Nephron progenitor cell (in vitro differentiated cells): ENCODE results near the gene MYL12B.

ENCODE experiments used
- DNase-seq: peaks from one replicate; pipeline ENCODE4 v3.0.0; 2021
- H3K27ac Mint-ChIP-seq: 2 replicates; pipeline ENCODE4 v1.8.0; 2021; ENCODE audit warnings: mild to moderate bottlenecking, moderate library complexity, mixed read lengths
- H3K27me3 Mint-ChIP-seq: 2 replicates; pipeline ENCODE4 v1.8.0; 2021; ENCODE audit warnings: mild to moderate bottlenecking, low read depth, mixed read lengths; ENCODE audit not compliant: poor library complexity
- H3K36me3 Mint-ChIP-seq: 2 replicates; pipeline ENCODE4 v1.8.0; 2021; ENCODE audit warnings: low read depth, mixed read lengths
- H3K4me1 Mint-ChIP-seq: 2 replicates; pipeline ENCODE4 v1.8.0; 2021; ENCODE audit warnings: mixed read lengths
- H3K4me3 Mint-ChIP-seq: 2 replicates; pipeline ENCODE4 v1.8.0; 2021; ENCODE audit warnings: mild to moderate bottlenecking, moderate library complexity, mixed read lengths
- H3K9me3 Mint-ChIP-seq: 2 replicates; pipeline ENCODE4 v1.8.0; 2021; ENCODE audit warnings: mild to moderate bottlenecking, moderate library complexity, mixed read lengths
- TF ChIP-seq, protein P1 (sequence below): fragments of 200-600 bp; sonication (generic); IDR thresholded peaks from 2 replicates; pipeline ENCODE4 v1.5.0; 2021; ENCODE audit warnings: antibody characterized with exemption

Gene MYL12B

DNA sequence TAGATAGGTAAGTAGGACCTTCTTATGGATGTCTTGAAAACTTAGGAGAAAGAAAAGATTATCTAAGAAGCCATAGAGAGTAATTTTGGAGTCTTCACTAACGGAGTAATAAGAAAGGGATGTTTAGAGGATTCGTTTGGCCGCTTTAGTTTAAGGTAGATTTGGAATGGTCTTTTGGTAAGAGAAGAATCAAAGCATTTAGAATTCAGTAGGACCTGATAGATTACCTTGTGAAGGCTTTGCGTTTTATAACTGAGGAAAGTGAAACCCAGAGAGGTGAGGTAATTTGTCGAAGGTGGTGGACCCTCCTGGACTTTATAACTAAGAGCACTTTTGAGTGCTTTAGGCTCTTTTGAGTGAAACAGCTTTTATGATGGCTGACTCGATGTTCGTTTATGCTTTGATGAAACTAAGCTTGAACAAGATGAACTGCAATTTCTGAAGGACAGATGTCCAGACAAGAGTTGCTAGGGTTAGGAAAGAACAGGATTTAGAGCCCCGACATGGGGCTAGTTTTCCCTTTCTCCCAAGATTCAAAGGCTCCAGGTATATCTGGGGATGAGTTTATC lies 1.3 kb downstream of the MYL12B start:
- no peaks in the 10 kb centered on the region for H3K27me3 Mint-ChIP-seq
- peak overlapping the region; percentile 90 for H3K4me3 Mint-ChIP-seq
- no peaks in the 10 kb centered on the region for H3K9me3 Mint-ChIP-seq
- H3K27ac Mint-ChIP-seq, result peak overlapping the region; percentile 89
- TF ChIP-seq, protein P1, sequence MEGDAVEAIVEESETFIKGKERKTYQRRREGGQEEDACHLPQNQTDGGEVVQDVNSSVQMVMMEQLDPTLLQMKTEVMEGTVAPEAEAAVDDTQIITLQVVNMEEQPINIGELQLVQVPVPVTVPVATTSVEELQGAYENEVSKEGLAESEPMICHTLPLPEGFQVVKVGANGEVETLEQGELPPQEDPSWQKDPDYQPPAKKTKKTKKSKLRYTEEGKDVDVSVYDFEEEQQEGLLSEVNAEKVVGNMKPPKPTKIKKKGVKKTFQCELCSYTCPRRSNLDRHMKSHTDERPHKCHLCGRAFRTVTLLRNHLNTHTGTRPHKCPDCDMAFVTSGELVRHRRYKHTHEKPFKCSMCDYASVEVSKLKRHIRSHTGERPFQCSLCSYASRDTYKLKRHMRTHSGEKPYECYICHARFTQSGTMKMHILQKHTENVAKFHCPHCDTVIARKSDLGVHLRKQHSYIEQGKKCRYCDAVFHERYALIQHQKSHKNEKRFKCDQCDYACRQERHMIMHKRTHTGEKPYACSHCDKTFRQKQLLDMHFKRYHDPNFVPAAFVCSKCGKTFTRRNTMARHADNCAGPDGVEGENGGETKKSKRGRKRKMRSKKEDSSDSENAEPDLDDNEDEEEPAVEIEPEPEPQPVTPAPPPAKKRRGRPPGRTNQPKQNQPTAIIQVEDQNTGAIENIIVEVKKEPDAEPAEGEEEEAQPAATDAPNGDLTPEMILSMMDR, result no peak
- H3K4me1 Mint-ChIP-seq, result peaks cover 47% of the 10 kb centered on the region
- peaks cover 4% of the 10 kb centered on the region for H3K36me3 Mint-ChIP-seq
- no peak for DNase-seq

DNA sequence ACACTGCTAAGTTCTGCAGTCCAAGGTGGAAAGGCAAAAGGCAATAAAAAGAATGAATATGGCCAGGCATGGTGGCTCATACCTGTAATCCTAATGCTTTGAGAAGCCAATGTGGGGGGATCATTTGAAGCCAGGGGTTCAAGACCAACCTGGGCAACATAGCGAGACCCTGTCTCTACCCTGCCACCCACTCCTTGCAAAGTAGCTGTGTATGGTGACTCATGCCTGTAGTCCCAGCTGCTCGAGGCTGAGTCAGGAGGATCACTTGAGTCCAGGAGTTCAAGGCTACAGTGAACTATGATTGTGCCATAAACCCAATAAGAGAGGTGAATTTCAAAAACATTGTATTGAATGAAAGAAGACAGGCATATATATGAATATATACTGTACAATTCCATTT lies 2.4 kb downstream of the MYL12B start:
- H3K27ac Mint-ChIP-seq, result no peak overlapping the region
- no peak overlapping the region for H3K4me3 Mint-ChIP-seq
- no peak for DNase-seq

DNA sequence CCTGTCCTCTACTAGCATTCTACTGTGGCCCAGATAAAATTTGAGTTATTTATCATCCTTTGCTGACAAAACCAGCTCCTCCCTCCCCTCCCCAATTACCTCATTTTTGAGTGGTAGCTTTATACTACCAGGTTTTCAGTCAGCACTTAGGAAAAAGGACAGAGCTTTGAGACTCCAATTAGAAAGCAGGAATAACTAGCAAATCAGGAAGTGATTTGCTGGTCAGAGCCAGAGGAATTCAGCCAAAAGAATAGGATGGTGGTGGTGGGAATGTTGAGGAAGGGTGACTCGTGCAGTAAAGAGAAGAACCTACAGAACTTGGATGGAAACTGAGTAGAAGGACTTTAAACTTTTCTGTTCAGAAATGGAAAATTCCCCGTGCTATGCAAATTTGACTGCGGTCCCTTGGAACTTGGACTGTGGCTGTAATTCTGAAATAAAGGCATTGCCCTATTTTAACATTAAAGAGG lies 3.7 kb downstream of the MYL12B start:
- TF ChIP-seq, protein P1, result no peak
- Mint-ChIP-seq H3K27ac (peak overlapping the region; percentile 15), H3K9me3 (no peaks in the 10 kb centered on the region), H3K4me1 (peaks cover 42% of the 10 kb centered on the region), H3K4me3 (no peak overlapping the region), H3K36me3 (peaks cover 6% of the 10 kb centered on the region), H3K27me3 (no peaks in the 10 kb centered on the region)
- DNase-seq, result no peak

More for the DNA sequence above, 2.4 kb downstream of the MYL12B start:
- Mint-ChIP-seq H3K27me3 (no peaks in the 10 kb centered on the region), H3K4me1 (peaks cover 47% of the 10 kb centered on the region), H3K9me3 (no peaks in the 10 kb centered on the region), H3K36me3 (peaks cover 5% of the 10 kb centered on the region)
- TF ChIP-seq, protein P1, result no peak

DNA sequence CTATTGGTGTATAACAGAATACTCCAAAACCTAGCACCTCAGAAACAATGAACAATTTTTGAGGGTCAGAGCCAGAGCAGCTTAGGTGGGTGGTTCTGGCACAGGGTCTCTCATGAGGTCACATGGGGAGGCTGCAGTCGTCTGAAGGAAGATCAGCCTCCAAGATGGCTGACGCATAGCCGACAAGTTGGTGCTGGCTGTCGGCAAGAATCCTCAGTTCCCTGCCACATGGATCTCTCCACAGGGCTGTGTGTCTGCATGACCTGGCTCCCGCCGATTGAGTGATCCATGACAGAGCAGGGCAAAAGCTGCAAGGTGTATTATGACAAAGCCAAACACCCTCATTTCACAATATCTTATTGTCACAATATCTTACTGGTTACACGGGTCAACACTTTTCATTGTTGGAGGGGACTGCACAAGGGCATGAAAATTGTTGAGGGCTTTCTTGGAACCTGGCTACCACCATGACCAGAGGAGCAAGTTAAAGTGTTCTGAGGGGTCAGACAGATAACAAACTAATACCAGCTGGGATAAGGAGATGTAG lies 4.2 kb downstream of the MYL12B start:
- no peak overlapping the region for H3K4me3 Mint-ChIP-seq
- H3K27me3 Mint-ChIP-seq, result no peaks in the 10 kb centered on the region
- no peaks in the 10 kb centered on the region for H3K9me3 Mint-ChIP-seq
- peaks cover 6% of the 10 kb centered on the region for H3K36me3 Mint-ChIP-seq
- H3K27ac Mint-ChIP-seq, result no peak overlapping the region
- TF ChIP-seq, protein P1, result no peak
- peaks cover 37% of the 10 kb centered on the region for H3K4me1 Mint-ChIP-seq
- DNase-seq, result no peak

DNA sequence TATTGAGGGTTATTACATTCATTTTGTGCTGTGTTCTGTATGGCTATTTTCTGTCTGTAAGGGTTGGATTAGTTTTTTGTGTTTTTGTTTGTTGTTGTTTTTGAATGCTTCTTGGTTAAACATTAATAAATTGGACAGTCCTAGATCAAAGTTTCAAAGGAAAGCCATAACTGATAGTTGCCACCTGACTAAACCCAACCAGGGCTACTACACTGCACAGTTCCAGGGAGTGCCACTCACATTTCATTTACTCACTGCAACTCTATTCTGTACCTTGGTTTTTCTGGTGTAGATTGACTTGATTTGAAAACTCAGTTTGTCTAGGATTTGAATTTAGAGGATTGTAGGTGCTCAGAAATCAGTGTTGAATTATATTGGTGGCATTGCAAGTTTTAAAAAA lies 6.4 kb downstream of the MYL12B start:
- peaks cover 27% of the 10 kb centered on the region for H3K4me1 Mint-ChIP-seq
- peaks cover 12% of the 10 kb centered on the region for H3K36me3 Mint-ChIP-seq

More for the DNA sequence above, 6.4 kb downstream of the MYL12B start:
- no peaks in the 10 kb centered on the region for H3K27me3 Mint-ChIP-seq
- no peak for DNase-seq
- H3K9me3 Mint-ChIP-seq, result no peaks in the 10 kb centered on the region
- no peak overlapping the region for H3K4me3 Mint-ChIP-seq
- no peak overlapping the region for H3K27ac Mint-ChIP-seq
- TF ChIP-seq, protein P1, result no peak
